Breast epithelium (tissue), 4 donors: Measurements from ENCODE around the gene GLIPR2. TPM values are rescaled to one million over a fixed set of nuclear protein-coding genes. Genes with fewer than 3 reads are reported as not detected.

Experiments
- DNase-seq, 2 donors: peaks; one replicate each; pipeline ENCODE4 v3.0.0-alpha.2; 2019; ENCODE audit warnings: low spot score in 2 of 2
- H3K27ac ChIP-seq, 2 donors: fragments of 200-600 bp; sonication (generic) in 1 of 2; one replicate each; pipeline ENCODE4 v1.5.1; 2016 to 2019; ENCODE audit warnings: mild to moderate bottlenecking in 1 of 2
- H3K27me3 ChIP-seq, 2 donors: fragments of 200-600 bp; sonication (generic) in 1 of 2; one replicate each; pipeline versions ENCODE4 v1.5.1 to v1.6.0; 2017 to 2019; ENCODE audit warnings: control low read depth in 1 of 2, mild to moderate bottlenecking in 1 of 2
- H3K36me3 ChIP-seq: fragments of 200-600 bp; one replicate; pipeline ENCODE4 v1.5.1; 2019
- H3K4me1 ChIP-seq, 2 donors: fragments of 200-600 bp; sonication (generic); one replicate each; pipeline ENCODE4 v1.5.1; 2016 to 2019; ENCODE audit warnings: control low read depth in 1 of 2
- H3K4me3 ChIP-seq, 3 donors: fragments of 200-600 bp; sonication (generic); 1 replicate in 2 of 3; 2 replicates in 1 of 3; pipeline ENCODE4 v1.5.1; 2016 to 2019; ENCODE audit warnings: mild to moderate bottlenecking in 3 of 3, moderate library complexity in 2 of 3
- H3K9me3 ChIP-seq, 2 donors: fragments of 200-600 bp; sonication (generic) in 1 of 2; one replicate each; pipeline ENCODE4 v1.5.1; 2016 to 2019; ENCODE audit warnings: control low read depth in 1 of 2
- CTCF ChIP-seq, 3 donors: fragments of 450-650 bp; IDR thresholded peaks; one replicate each; pipeline ENCODE4 v1.5.1; 2016 to 2017; ENCODE audit warnings: antibody characterized with exemption in 3 of 3, mild to moderate bottlenecking in 3 of 3, moderate library complexity in 3 of 3
- POLR2A ChIP-seq: fragments of 450-650 bp; IDR thresholded peaks from one replicate; pipeline ENCODE4 v1.6.1; 2016; ENCODE audit warnings: antibody characterized with exemption, mild to moderate bottlenecking, moderate library complexity
- POLR2AphosphoS5 ChIP-seq, 3 donors: sonication (generic); formaldehyde crosslinking; IDR thresholded peaks; one replicate each; pipeline ENCODE4 v1.6.1; 2017; ENCODE audit warnings: antibody characterized with exemption in 3 of 3
- intact Hi-C: fragments of 100-400 bp; cut with DNase I; formaldehyde crosslinking; loops from one replicate; pipeline ENCODE4 v1.15.1; 2023; ENCODE audit warnings: low total_unique reads
- total RNA-seq, 3 donors: library from RNA; depleted of rRNA; stranded (reverse); fragments of >200 nt; gene quantifications; one replicate each; pipeline ENCODE4 v1.1.0, GENCODE V29; 2016

GLIPR2 gene
- total RNA-seq, 3 donors from 2014 or later, result 16.5 to 57.4 (median 26.9) TPM

- intact Hi-C loops, result no loop called here
- Histone ChIP-seq H3K36me3 (no peaks in the 10 kb centered on the region), H3K9me3 (no peaks in the 10 kb centered on the region)
Observed at GRCh38 chr9:36092509-36093215, 43.9 kb upstream of the GLIPR2 start.

DNA sequence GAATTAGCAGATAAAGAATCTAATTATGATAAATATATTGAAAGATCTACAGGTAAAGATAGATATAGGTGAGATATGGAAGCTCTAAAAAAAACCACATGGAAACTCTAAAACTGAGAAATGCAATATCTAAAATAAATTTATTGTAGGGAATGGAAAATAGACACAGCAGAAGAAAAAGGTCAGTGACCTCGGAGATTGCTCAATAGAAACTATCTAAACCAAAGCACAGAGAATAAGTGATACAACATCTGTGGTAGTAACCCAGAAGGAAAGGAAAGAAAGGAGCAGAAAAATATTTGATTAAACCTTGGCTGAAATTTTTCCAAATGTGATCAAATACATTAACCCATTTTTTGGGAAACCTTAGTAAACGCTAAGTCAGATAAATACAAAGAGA lies 43.1 kb upstream of the GLIPR2 start:
- Histone ChIP-seq H3K4me1 (no peaks in the 10 kb centered on the region), H3K27me3 (no peaks in the 10 kb centered on the region), H3K27ac (no peak overlapping the region), H3K4me3 (no peak overlapping the region), H3K9me3 (no peaks in the 10 kb centered on the region), H3K36me3 (no peaks in the 10 kb centered on the region)
- no peak for DNase-seq
- intact Hi-C loops, result no loop called here
- no peak for TF ChIP-seq POLR2A
- TF ChIP-seq POLR2AphosphoS5 (IDR thresholded peaks at IDR 0.05), result no peak

More at GRCh38 chr9:36092509-36093215, 43.9 kb upstream of the GLIPR2 start:
- TF ChIP-seq POLR2A (no peak), CTCF (IDR thresholded peaks at IDR 0.05) (no peak), POLR2AphosphoS5 (IDR thresholded peaks at IDR 0.05) (no peak)
- Histone ChIP-seq H3K27ac (no peak overlapping the region), H3K4me1 (no peaks in the 10 kb centered on the region), H3K4me3 (no peak overlapping the region), H3K27me3 (no peaks in the 10 kb centered on the region)
- no peak for DNase-seq

DNA sequence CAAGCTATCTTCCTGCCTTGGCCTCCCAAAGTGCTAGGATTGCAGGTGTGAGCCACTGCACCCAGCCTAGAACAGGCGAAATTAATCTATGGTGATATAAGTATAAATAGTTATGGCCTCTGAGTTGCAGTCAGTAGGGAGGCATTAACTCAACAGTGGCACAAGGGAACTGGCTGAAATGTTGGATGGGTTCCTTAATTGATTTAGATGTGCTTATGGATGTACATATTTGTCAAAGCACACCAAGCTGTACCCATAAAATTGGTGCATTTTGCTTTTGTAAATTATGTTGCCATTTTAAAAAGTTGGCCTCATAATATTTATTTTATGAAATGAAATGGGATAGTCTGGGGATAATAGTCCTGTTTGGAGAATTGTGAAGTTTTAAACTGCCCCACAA lies 36.8 kb upstream of the GLIPR2 start:
- intact Hi-C loops, result loop anchor here (2.0 to 10.0 kb wide), 2 partner anchors 63 to 65 kb away; partner anchors contain the start of genes CCIN and RECK
- TF ChIP-seq CTCF (IDR thresholded peaks at IDR 0.05) (no peak), POLR2A (no peak), POLR2AphosphoS5 (IDR thresholded peaks at IDR 0.05) (no peak)
- H3K4me1 ChIP-seq, result no peaks in the 10 kb centered on the region
- H3K27me3 ChIP-seq, result no peaks in the 10 kb centered on the region
- H3K4me3 ChIP-seq, result no peak overlapping the region
- no peaks in the 10 kb centered on the region for H3K9me3 ChIP-seq
- DNase-seq, result no peak
- H3K36me3 ChIP-seq, result no peaks in the 10 kb centered on the region
- H3K27ac ChIP-seq, result no peak overlapping the region

DNA sequence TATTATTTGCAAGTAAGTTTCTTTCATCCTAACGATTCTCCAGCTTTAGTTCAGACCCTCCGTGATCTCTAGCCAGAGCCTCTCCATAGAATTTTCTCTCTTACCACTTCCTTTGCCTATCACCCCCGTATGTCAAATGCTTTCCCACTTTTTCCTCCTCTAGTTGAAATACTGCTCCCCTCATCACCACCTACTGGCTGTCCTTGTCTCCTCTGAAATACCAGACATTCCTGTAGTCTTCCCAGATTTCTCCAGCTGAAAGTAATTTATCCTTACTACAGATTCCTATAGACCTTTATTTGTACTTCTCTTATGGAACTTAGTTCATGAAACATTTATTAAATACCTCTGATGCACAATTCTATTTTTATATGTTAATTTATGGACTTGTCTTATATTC lies 36.0 kb upstream of the GLIPR2 start:
- Histone ChIP-seq H3K9me3 (no peaks in the 10 kb centered on the region), H3K4me1 (no peaks in the 10 kb centered on the region), H3K27ac (no peak overlapping the region), H3K27me3 (no peaks in the 10 kb centered on the region), H3K36me3 (no peaks in the 10 kb centered on the region), H3K4me3 (no peak overlapping the region)
- DNase-seq, result no peak
- intact Hi-C loops, result loop anchor here (2.0 to 10.0 kb wide), 2 partner anchors 64 kb away; partner anchors contain the start of genes CCIN and RECK
- TF ChIP-seq POLR2A, result no peak
- no peak for TF ChIP-seq CTCF (IDR thresholded peaks at IDR 0.05)
- no peak for TF ChIP-seq POLR2AphosphoS5 (IDR thresholded peaks at IDR 0.05)

- TF ChIP-seq CTCF (IDR thresholded peaks at IDR 0.05) (no peak), POLR2AphosphoS5 (IDR thresholded peaks at IDR 0.05) (no peak), POLR2A (no peak)
- H3K27me3 ChIP-seq, result no peaks in the 10 kb centered on the region
- H3K36me3 ChIP-seq, result no peaks in the 10 kb centered on the region
- intact Hi-C loops, result loop anchor here (2.0 to 10.0 kb wide), 2 partner anchors 63 to 65 kb away; partner anchors contain the start of genes CCIN and RECK
- no peak overlapping the region for H3K27ac ChIP-seq
- DNase-seq, result no peak
- H3K4me3 ChIP-seq, result no peak overlapping the region
- no peaks in the 10 kb centered on the region for H3K4me1 ChIP-seq
- no peaks in the 10 kb centered on the region for H3K9me3 ChIP-seq
Observed at GRCh38 chr9:36101916-36102741, 34.4 kb upstream of the GLIPR2 start.
